NCI-H1930 (cell line): Measurements from ENCODE around the gene GRM2.

Experiments
- DNase-seq, 2 experiments: peaks; one replicate each; lab custom pipeline; 2025; lab: John Stamatoyannopoulos, UW

The GRM2 gene

GRCh38 chr3:51705276-51706020 is 1.4 kb upstream of the GRM2 start:
- DNase-seq, result no peak

DNA sequence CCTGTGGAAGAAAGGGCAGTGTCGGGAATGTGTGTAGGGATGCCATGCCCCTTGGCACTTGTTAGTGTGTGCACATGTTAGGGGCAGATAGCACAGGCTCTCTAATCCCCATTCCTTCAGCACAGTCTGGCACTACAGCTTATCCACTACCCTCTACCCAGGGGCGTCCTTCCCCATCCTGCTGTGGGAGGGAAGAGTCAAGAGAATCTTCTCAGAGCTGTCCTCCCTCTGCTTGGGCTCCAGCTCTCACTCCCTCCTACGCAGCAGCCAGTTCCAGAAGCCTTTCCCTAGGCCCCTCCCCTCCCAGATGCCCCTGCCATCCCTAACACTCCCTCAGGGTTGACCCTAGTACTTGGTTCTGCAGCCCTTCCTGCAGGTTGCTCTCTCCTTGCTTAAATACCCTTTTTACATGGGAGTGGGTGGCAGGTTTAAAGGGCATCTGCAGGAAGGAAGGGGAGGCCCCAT is 815 bp upstream of the GRM2 start:
- no peak for DNase-seq

DNA sequence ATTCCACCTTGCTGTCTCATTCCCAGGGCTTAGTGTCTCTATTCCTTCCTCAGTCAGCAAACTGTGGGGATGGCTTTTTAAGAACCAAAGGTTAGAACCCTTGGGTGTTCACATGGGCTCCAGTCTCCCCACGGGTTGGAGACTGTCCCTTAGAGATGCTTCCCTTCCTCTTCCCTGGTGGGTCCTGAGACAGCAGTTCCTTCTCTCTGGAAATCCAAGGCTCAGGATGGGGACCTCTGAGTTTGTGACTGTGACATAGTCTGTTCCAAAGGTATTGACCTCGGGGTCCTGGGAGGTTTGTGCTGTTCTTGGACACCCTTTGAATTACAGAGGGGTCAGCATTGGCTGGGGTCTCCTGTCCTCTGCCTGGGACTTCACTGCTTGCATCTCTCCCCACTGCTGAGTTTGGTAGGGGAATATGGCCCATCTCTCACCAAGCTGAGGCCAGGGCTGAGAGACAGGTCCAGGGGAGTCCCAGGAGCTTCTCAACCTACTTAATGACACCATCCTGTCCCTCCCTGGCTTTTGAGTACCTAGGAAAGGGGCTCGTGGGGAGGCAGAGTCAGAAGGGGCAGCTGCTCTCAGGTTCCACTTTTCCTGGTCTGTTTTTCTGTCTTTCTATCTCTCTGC is 1.5 kb downstream of the GRM2 start:
- DNase-seq, result no peak

DNA sequence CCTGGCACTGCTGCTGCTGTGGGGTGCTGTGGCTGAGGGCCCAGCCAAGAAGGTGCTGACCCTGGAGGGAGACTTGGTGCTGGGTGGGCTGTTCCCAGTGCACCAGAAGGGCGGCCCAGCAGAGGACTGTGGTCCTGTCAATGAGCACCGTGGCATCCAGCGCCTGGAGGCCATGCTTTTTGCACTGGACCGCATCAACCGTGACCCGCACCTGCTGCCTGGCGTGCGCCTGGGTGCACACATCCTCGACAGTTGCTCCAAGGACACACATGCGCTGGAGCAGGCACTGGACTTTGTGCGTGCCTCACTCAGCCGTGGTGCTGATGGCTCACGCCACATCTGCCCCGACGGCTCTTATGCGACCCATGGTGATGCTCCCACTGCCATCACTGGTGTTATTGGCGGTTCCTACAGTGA is 2.1 kb downstream of the GRM2 start:
- DNase-seq, result no peak

DNA sequence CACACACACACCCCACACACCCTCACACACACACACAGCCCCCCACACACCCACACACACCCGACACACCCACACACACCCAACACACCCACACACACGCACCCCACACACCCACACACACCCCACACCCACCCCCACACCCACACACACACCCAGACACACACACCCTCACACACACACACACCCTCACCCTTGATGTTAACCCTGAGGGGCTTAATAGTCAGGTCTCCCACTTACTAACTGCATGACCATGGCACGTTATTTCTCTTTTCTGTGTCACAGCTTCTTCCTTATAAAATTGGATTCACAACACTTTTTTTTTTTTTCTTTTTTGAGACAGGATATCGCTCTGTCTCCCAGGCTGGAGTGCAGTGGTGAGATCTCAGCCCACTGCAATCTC is 2.8 kb downstream of the GRM2 start:
- no peak for DNase-seq

- no peak for DNase-seq
These were observed 3.9 kb downstream of the GRM2 start for GRCh38 chr3:51710631-51711351.

DNA sequence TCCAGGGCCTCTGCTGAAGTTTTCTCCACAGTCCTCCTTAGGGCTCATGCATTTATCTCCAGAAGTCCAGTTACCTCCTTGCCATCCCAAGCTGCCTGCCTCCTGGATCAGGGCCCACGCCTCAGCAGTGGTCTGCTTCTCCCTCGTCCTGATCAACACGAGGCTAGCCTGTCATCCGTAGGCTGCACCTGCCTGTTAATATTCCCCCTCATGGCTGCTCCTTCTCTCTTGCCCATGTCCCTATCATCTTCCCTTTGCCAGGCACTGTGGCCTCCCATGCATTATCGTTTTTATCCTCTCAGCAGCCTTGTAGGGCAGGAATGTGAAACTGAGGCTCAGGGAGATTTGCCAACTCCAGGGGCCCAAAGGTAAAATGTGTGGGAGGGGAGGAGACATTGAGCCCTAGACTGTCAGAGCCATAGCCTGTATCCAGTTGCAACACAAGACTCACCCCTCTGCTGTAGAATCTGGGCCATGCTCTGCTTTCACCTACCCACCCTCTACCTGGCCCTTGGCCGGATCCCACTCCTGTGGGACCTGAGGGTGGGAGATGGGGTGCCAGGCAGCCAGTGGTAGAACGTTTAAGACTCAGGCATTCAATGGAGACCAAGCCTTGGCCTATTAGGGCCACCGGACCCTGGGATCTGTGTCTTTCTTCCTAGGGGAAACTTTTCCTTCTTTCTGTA is 4.6 kb downstream of the GRM2 start:
- no peak for DNase-seq

- no peak for DNase-seq
These were observed 5.2 kb downstream of the GRM2 start for GRCh38 chr3:51712038-51712420.

GRCh38 chr3:51712511-51712931 is 5.7 kb downstream of the GRM2 start:
- no peak for DNase-seq

DNA sequence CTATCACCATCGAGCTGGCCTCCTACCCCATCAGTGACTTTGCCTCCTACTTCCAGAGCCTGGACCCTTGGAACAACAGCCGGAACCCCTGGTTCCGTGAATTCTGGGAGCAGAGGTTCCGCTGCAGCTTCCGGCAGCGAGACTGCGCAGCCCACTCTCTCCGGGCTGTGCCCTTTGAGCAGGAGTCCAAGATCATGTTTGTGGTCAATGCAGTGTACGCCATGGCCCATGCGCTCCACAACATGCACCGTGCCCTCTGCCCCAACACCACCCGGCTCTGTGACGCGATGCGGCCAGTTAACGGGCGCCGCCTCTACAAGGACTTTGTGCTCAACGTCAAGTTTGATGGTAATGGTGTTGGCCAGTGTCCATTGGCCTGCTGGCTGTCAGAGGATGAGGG is 6.1 kb downstream of the GRM2 start:
- no peak for DNase-seq

- DNase-seq, result no peak
These were observed 8.5 kb downstream of the GRM2 start for GRCh38 chr3:51715231-51715976.

DNA sequence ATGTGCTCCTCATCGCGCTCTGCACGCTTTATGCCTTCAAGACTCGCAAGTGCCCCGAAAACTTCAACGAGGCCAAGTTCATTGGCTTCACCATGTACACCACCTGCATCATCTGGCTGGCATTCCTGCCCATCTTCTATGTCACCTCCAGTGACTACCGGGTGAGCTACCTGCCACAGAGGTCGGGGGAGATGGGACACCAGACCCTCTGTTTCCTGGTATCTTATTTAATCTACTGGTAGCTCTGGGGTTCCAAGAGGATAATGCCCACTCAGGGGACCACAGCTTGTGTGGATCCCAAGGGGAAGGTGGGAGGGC is 9.1 kb downstream of the GRM2 start:
- no peak for DNase-seq

- no peak for DNase-seq
These were observed 9.9 kb downstream of the GRM2 start for GRCh38 chr3:51716805-51717204.

- no peak for DNase-seq
These were observed 10.6 kb downstream of the GRM2 start for GRCh38 chr3:51717446-51717845.

DNA sequence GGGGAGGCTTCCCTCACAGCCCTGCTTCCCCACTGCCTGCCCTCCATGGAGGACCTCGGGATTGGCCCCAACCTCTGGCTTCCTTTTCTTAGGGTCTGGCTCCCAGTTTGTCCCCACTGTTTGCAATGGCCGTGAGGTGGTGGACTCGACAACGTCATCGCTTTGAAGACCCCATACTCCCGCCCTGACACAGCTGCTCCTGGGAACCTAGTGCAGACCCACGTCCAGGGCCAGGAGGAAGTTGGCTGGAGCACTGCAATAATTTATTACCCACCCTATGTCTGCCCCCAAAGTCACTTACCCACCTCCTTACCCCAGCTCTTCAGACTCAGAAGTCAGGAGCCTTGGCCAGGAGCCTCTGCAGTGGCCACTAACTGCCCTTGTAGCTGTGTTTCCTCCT is 11.1 kb downstream of the GRM2 start:
- DNase-seq, result no peak

- peak; percentile 58 to 74 for DNase-seq
These were observed 11.9 kb downstream of the GRM2 start for GRCh38 chr3:51718547-51719409.

GRCh38 chr3:51719410-51720025 is 12.7 kb downstream of the GRM2 start:
- DNase-seq, result no peak

- DNase-seq, result no peak
These were observed 13.6 kb downstream of the GRM2 start for GRCh38 chr3:51720292-51721061.

DNA sequence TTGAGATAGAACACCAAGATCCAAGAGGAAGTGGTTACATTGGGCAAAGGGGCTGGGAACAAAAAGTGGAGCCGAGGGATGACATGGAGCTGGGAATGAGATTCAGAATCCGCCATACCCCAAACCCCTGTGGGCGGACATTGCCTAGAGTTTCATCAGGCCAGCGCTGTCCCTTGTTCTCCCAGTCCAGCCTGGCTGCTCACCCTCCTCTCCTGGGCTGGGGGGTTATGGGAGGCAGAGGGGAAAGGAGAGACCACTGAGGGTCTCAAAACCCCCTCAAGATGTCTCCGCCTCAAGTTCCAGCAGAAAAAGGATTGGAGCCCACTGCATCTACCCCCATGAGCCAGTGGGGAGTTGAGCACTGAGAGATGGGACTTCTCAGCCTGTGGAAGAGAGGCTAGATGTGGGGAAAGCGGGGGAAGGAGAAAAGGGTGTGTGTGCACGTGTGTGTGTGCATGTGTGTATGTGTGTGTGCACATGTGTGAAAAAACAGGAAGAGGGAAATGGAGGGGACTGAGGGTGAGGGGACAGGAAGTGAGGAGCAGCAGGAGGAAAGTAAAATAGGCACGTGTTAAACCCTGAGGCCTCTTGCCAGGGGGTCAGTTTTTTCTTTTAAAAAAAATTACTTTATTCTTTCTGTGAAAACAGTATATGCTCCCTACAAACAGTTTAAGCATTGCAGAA is 14.3 kb downstream of the GRM2 start:
- no peak for DNase-seq
